Measurements from ENCODE around the gene AXIN1.
"Not testable (repeated sequence)": the region's sequence is repeated elsewhere in the genome, so short reads cannot be mapped to it uniquely, and the experiment has no call there.

The AXIN1 gene, protein sequence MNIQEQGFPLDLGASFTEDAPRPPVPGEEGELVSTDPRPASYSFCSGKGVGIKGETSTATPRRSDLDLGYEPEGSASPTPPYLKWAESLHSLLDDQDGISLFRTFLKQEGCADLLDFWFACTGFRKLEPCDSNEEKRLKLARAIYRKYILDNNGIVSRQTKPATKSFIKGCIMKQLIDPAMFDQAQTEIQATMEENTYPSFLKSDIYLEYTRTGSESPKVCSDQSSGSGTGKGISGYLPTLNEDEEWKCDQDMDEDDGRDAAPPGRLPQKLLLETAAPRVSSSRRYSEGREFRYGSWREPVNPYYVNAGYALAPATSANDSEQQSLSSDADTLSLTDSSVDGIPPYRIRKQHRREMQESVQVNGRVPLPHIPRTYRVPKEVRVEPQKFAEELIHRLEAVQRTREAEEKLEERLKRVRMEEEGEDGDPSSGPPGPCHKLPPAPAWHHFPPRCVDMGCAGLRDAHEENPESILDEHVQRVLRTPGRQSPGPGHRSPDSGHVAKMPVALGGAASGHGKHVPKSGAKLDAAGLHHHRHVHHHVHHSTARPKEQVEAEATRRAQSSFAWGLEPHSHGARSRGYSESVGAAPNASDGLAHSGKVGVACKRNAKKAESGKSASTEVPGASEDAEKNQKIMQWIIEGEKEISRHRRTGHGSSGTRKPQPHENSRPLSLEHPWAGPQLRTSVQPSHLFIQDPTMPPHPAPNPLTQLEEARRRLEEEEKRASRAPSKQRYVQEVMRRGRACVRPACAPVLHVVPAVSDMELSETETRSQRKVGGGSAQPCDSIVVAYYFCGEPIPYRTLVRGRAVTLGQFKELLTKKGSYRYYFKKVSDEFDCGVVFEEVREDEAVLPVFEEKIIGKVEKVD

GRCh38 chr16:352547-353403, at the start of gene AXIN1:
Gene AXIN1, minus strand, starts transcription at chr16:352723. Its CDS starts 5,698 bp downstream, at chr16:347025.
- DNase-seq, result peak; percentile 100

GRCh38 chr16:401468-402348, 49.2 kb upstream of the AXIN1 start, which contains the start of gene DECR2:
Gene DECR2, plus strand, starts transcription at chr16:401885. Its CDS starts 79 bp downstream, at chr16:401964.
- DNase-seq, result peak; percentile 98

GRCh38 chr16:400061-400591, 47.6 kb upstream of the AXIN1 start:
- no peak for DNase-seq

- DNase-seq, result no peak
Measured at GRCh38 chr16:399340-400019, 47.0 kb upstream of the AXIN1 start.

DNA sequence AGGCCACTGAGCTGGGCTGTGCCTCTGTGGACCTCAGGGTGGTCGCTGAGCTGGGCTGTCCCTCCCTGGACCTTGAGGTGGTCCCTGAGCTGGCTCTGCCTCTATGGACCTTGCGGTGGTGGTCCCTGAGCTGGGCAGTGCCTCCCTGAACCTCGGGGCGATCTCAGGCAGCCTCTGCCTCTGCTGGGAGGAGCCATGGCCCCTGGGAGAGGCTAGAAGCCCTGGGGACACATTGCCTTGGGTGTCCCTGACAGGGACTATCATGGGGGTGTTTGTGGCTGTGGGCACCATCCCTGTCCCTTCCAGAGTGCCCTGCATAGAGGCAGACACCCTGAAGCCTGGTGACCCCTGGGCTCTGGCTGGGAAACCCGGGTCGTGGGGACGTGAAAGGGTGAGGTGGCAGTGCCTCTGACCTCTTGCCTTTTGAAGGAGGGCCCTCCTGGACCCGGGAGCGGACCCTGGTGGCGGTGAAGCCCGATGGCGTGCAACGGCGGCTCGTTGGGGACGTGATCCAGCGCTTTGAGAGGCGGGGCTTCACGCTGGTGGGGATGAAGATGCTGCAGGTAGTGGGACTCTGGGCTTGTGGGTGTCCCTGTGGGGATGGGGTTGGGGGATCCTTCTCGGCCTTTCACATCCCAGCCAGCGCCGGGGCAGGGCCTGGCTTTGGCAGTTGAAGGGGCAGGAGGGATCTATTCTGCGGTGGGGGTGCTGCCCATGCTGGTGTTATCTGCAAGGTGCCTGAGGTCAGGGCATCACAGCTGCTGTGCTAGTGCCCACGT, 46.2 kb upstream of the AXIN1 start:
- DNase-seq, result no peak

DNA sequence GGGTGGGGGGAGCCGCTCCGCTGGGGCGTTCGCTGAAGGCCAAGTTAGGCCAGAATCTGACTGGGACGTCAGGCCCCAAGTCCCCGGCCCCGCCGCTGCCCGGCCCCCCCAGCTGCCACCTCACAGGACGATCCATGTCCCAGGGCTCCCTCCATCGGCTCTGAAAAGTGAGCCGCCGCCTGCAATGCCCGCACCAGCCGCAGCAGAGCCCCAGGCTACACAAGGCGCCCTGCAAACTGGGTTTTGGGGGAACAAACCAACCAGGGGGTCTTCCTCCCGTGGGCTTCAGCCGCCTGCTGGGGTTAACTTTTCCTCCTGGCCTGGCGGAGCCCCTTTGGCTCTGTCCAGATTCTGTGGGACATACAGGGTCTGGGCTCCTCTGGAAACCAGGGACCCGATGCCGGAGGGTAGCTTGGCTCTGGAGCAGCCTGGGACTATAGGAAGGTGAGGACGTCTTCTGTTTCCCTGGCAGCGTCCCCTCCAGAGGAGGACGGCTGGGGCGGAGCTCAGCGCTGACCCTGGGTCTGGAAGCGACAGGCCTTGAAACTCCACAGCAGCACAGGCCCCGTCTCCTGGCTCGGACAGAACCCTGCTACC, 45.3 kb upstream of the AXIN1 start:
- no peak for DNase-seq

GRCh38 chr16:397135-397661, 44.7 kb upstream of the AXIN1 start, which contains the start of gene NME4:
Gene NME4, plus strand, starts transcription at chr16:397199. Its CDS starts 24 bp downstream, at chr16:397223.
- DNase-seq, result no peak

DNA sequence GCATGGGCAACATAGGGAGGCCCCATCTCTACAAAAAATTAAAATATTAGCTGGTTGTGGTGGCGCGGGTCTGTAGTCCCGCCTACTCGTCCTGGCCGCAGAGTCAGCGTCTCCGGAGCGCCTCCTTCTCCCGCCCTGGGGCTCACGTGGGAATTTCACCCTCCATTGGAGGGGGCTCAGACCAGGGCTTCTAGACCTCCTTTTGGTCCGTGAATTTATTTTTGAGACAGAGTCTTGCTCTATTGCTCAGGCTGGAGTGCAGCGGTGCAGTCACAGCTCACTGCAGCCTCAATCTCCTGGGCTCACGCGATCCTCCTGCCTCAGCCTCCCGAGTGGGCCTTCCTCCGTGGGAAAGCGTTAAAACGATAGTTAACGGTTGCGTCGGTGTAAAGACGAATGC, 44.1 kb upstream of the AXIN1 start:
- DNase-seq, result no peak

DNA sequence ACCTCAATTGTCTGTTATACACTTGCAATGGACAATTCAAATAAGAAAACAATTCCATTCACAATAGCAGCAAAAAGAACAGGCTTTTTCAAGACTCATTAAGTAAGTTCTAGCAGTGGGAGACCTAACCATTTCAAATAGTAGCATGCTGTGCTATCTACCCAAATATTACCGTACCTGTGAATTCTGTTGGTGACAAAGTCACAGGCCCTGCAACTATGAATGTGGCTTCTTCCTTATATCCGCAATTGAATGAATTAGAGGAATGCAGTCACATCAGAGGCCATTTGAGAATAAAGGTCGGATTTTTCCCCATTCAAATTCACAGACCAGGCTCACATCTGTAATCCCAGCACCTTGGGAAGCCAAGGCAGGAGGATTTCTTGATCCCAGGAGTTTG, 43.7 kb upstream of the AXIN1 start:
- DNase-seq, result no peak

GRCh38 chr16:392450-393030, 40.0 kb upstream of the AXIN1 start:
- no peak for DNase-seq

- DNase-seq, result peak; percentile 82
Measured at GRCh38 chr16:391885-392335, 39.4 kb upstream of the AXIN1 start.

- DNase-seq, result no peak
Measured at GRCh38 chr16:389352-389751, 36.8 kb upstream of the AXIN1 start.

DNA sequence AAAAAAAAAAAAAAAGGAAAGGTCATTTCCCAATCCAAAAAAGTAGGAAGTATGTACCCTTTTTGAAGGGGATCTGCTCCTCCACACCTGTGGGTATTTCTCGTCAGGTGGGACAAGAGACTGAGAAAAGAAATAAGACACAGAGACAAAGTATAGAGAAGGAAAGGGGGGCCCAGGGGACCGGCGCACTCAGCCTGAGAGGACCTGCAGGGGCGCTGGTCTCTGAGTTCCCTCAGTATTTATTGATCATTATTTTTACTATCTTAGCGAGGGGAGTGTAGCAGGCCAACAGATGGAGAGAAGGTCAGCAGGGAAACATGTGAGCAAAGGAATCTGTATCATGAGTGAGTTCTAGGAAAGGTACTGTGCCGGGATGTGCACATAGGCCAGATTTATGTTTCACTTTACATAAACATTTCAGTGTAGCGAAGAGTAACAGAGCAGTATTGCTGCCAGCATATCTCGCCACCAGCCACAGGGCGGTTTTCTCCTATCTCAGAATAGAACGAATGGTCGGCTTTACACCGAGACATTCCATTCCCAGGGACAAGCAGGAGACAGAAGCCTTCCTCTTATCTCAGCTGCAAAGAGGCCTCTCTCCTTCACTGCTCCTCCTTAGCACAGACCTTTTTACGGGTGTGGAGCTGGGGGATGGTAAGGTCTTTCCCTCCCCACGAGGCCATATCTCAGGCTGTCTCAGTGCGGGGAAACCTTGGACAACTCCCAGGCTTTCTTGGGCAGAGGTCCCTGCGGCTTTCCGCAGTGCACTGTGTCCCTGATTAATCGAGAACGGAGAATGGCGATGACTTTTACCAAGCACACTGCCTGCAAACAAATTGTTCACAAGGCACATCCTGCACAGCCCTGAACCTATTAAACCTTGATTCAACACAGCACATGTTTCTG, 35.5 kb upstream of the AXIN1 start:
- DNase-seq, result not testable (repeated sequence)

DNA sequence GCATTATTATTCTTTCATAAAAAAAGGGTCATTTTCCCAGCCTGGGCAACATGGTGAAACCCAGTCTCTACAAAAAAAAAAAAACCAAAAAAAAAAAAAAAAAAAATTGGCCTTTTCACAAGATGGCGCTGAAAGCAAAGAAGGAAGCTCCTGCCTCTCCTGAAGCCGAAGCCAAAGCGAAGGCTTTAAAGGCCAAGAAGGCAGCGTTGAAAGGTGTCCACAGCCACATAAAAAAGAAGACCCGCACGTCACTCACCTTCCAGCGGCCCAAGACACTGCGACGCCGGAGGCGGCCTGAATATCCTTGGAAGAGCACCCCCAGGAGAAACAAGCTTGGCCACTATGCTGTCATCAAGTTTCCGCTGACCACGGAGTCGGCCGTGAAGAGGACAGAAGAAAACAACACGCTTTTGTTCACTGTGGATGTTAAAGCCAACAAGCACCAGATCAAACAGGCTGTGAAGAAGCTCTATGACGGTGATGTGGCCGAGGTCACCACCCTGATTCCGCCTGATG, 34.2 kb upstream of the AXIN1 start:
- DNase-seq, result no peak

DNA sequence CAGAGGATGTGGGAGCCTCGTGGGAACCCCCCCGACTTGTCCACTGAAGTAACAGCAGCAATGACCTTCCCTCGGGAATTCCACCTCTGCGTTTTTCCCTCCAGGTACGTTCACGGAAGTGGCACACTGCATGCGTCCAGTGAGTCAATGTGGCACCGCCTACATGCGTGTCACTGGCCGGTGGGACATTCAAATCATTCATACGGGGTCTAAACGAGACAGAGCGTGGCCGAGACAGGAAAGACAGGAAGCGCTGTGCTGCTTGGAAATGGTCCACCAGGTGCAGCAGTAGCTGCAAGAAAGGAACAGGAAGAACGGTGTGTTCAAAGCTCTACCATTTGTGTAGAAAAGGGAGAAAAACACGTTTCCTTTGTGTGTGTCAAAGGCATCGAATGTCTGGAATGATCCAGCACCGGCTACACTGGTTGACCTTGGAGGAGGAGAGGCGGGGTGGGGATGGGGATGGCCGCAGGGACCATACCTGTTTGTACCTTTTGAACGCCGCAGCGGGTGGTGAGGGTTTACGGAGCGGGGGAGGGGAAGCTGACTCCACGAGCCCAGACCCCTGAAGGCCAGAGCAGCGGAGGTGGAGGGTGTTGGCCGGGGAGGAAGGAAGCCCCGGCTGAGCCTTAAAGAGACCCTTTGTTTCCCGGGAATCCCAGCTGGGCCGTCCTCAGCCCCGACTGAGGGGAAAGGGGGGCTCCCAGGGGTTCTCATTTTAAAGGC, 31.0 kb upstream of the AXIN1 start:
- DNase-seq, result peak; percentile 37

All from stimulated activated naive CD4-positive, alpha-beta T cell treated with Interleukin-2 at 50 U/mL for 16 hours (primary cell).